ENCODE measurements around the gene LYVE1.

DNA sequence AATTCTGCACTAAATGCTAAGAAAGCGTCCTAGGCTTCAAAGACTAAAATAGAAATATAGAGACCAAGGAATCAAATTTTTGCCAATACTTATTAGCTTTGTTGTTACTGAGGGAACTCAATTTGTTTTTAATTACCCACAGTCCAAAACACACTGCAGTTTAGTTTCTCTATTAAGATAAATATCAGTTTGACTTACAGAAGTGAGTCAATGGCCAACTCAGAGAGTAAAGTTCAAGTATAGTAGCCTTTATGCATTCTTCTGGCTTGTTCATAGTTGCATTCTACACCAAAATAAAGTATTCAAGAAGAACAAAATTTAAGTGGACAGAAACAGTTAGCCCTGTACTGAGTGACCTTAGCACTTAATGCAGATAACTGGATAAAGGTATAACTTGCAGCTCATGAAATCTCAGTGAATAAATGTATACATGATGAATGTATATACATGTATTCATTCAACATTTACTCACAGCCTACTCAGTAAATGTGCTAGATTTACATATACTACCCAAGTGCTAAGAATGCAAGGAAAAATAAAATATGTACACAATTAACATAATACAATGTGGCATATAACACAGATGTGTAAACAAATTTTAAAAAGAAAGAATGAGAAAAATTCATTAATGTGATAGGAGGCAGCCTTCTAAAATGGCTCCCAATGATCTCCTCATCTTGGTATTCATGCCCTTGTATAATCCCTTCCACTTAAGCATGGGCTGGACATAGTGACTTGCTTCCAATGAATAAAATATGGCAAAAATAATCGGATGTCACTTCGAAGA, 17.8 kb downstream of the LYVE1 start:
- TF ChIP-seq, protein P1, sequence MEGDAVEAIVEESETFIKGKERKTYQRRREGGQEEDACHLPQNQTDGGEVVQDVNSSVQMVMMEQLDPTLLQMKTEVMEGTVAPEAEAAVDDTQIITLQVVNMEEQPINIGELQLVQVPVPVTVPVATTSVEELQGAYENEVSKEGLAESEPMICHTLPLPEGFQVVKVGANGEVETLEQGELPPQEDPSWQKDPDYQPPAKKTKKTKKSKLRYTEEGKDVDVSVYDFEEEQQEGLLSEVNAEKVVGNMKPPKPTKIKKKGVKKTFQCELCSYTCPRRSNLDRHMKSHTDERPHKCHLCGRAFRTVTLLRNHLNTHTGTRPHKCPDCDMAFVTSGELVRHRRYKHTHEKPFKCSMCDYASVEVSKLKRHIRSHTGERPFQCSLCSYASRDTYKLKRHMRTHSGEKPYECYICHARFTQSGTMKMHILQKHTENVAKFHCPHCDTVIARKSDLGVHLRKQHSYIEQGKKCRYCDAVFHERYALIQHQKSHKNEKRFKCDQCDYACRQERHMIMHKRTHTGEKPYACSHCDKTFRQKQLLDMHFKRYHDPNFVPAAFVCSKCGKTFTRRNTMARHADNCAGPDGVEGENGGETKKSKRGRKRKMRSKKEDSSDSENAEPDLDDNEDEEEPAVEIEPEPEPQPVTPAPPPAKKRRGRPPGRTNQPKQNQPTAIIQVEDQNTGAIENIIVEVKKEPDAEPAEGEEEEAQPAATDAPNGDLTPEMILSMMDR (conservative IDR thresholded peaks at IDR 0.05): no peak
- no peak for TF ChIP-seq ZFX (IDR thresholded peaks at IDR 0.05)

Measured in C4-2B (cell line).